ENCODE results near the gene IRF8. TPM values are rescaled to one million over a fixed set of nuclear protein-coding genes. Genes with fewer than 3 reads are reported as not detected.

IRF8 gene
- total and polyA plus RNA-seq, 2 of the 13 experiments (the other 11 are each of a cell fraction or from before 2014, with no cell fraction given) = not detected

DNA sequence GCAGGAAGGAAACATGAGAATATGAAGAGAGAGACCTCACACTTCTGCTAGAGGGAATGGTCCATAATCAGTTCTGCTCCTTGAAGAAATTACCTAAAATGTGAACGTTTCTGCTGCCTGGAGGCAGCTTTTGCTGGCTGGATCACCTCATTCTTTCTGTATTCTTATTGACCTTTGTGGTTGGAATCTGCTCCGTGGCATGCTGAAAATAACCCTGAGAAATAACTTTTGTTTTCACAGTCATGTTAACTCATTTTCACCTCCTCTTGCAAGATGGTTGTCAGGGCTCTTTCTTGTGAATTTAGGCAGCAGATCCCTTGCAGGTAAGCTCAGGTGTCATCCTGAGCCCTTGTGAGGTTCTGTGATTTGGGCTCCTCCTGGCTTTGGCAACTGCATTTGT, 70.2 kb downstream of the IRF8 start (continued):
- TF ChIP-seq, protein P1, sequence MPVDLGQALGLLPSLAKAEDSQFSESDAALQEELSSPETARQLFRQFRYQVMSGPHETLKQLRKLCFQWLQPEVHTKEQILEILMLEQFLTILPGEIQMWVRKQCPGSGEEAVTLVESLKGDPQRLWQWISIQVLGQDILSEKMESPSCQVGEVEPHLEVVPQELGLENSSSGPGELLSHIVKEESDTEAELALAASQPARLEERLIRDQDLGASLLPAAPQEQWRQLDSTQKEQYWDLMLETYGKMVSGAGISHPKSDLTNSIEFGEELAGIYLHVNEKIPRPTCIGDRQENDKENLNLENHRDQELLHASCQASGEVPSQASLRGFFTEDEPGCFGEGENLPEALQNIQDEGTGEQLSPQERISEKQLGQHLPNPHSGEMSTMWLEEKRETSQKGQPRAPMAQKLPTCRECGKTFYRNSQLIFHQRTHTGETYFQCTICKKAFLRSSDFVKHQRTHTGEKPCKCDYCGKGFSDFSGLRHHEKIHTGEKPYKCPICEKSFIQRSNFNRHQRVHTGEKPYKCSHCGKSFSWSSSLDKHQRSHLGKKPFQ (CRISPR knock-in tag; IDR thresholded peaks at IDR 0.05; ENCODE audit: insufficient replicate concordance) = no peak

DNA sequence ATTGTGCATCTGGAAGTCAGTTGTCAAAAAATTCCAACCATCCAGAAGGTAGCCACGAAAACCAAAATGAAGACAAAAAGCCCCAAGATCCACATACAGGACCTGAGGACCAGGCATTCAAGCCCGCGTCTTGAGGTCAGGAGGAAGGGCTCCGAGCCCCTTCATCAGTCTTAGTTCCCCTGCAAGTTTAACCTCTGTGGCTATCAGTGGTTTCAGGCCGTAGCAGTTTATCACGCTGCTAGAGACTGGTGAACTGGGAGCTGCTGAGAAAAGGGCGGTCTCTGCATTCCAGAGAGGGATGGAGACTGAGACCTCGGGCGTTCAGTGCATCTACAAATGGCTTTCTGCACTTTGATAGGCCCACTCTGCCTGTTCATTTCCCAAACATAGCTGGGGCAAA, 70.6 kb downstream of the IRF8 start:
- H3K27ac ChIP-seq (ENCODE audit: extremely low read length, insufficient read depth, low read length) = no peak overlapping the region

More for the DNA sequence above, 70.6 kb downstream of the IRF8 start:
- no peak for DNase-seq (ENCODE audit: low spot score)
- Histone ChIP-seq H3K36me3 (replicated peaks in 1 of 2; ENCODE audit: control insufficient read depth in 1 of 2, insufficient read depth in 2 of 2, low read length in 2 of 2) (no peaks in the 10 kb centered on the region), H3K4me1 (ENCODE audit: insufficient read depth, low read length) (peaks cover 6% of the 10 kb centered on the region), H3K9me3 (ENCODE audit: low read length) (peaks cover 4% of the 10 kb centered on the region; the same call in 1 of the 2 replicates), H3K4me3 (replicated peaks in 1 of 3; ENCODE audit: insufficient read depth in 1 of 3, low read depth in 2 of 3, low read length in 3 of 3) (no peak overlapping the region), H2AFZ (ENCODE audit: low read length) (no peak overlapping the region), H3K27me3 (ENCODE audit: control insufficient read depth in 1 of 2, insufficient read depth in 2 of 2, low read length in 2 of 2) (peaks cover 0 to 11% of the 10 kb centered on the region in 2 experiments; a peak in 2 of 5 replicates), H3K9ac (ENCODE audit: insufficient read depth, low read depth, low read length) (no peak overlapping the region), H4K20me1 (ENCODE audit: insufficient read depth, low read length) (no peaks in the 10 kb centered on the region), H3K79me2 (ENCODE audit: insufficient read depth, low read length) (no peaks in the 10 kb centered on the region), H3K4me2 (ENCODE audit: low read depth, low read length) (no peak overlapping the region)
- no peak for ATAC-seq
- no peak for FAIRE-seq
- BruUV-seq (replicated peaks) = no TSS peak
- WGBS (ENCODE audit: low lambda C conversion rate) = 20% methylated on average over 8 of the region's 9 CpGs
- in situ Hi-C loops (cut with HindIII; ENCODE audit: extremely low pct_ligation_motif_present, low pct_unique_long_range_greater_than_20kb) = no loop called here
- intact Hi-C loops (cut with micrococcal nuclease; ENCODE audit: unreplicated experiment) = no loop called here
- CTCF ChIA-PET (ENCODE audit: low intra/inter-chr PET ratio, low total read pairs) = no interaction called here
- TF ChIP-seq POLR2A (IDR thresholded peaks at IDR 0.05; ENCODE audit: insufficient read depth in 1 of 2, low read depth in 2 of 2, low read length in 2 of 2) = no peak
- TF ChIP-seq HHEX (CRISPR knock-in tag; IDR thresholded peaks at IDR 0.05) = no peak
- TF ChIP-seq ZNF549 (CRISPR knock-in tag; IDR thresholded peaks at IDR 0.05) = no peak
- TF ChIP-seq CEBPB (IDR thresholded peaks at IDR 0.05; ENCODE audit: borderline replicate concordance, low read depth, low read length) = no peak
- no peak for TF ChIP-seq ZNF761 (CRISPR knock-in tag; conservative IDR thresholded peaks at IDR 0.05)
- no peak for TF ChIP-seq NFE2L2 (IDR thresholded peaks at IDR 0.05; ENCODE audit: low read length)
- no peak for TF ChIP-seq KDM5B (CRISPR knock-in tag; IDR thresholded peaks at IDR 0.05; ENCODE audit: borderline replicate concordance)
- TF ChIP-seq ZNF782 (CRISPR knock-in tag; IDR thresholded peaks at IDR 0.05; ENCODE audit: borderline replicate concordance) = no peak
- TF ChIP-seq NFRKB (IDR thresholded peaks at IDR 0.05) = no peak
- TF ChIP-seq, protein P2, sequence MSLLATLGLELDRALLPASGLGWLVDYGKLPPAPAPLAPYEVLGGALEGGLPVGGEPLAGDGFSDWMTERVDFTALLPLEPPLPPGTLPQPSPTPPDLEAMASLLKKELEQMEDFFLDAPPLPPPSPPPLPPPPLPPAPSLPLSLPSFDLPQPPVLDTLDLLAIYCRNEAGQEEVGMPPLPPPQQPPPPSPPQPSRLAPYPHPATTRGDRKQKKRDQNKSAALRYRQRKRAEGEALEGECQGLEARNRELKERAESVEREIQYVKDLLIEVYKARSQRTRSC (CRISPR knock-in tag; IDR thresholded peaks at IDR 0.05; ENCODE audit: low read depth) = no peak
- no peak for TF ChIP-seq ZC3H4 (CRISPR knock-in tag; IDR thresholded peaks at IDR 0.05; ENCODE audit: borderline replicate concordance)
- POLR2A ChIA-PET = no interaction called here

Measured in HepG2 (cell line).